K562 (cell line): ENCODE measurements around the gene SLA2. TPM values are rescaled to one million over a fixed set of nuclear protein-coding genes. Genes with fewer than 3 reads are reported as not detected.
A peak's percentile ranks its signal among the peaks of the same experiment; 100 is the strongest.

Experiments
- CAMTA2 ChIP-seq: fragments of 250-450 bp; sonication (Bioruptor Pico); conservative IDR thresholded peaks from 2 replicates; pipeline ENCODE4 v1.5.1; 2022
- ELF2 ChIP-seq: fragments of 250-450 bp; sonication (Bioruptor Pico); IDR thresholded peaks from 2 replicates; pipeline ENCODE4 v1.5.0; 2021; ENCODE audit warnings: mild to moderate bottlenecking
- FOXK1 ChIP-seq: sonication (generic); formaldehyde crosslinking; IDR thresholded peaks from 2 replicates; pipeline ENCODE4 v1.8.0; 2022; ENCODE audit warnings: missing genetic modification reagents, mild to moderate bottlenecking, borderline replicate concordance
- GTF2F1 ChIP-seq: IDR thresholded peaks from 2 replicates; pipeline ENCODE4 v1.6.1; 2011; ENCODE audit warnings: low read depth, low read length, improper control_type of control experiment
- HDAC3 ChIP-seq: fragments of 450-650 bp; IDR thresholded peaks from 2 replicates; pipeline ENCODE4 v1.6.1; 2018; ENCODE audit warnings: borderline replicate concordance, mild to moderate bottlenecking, moderate library complexity; ENCODE audit not compliant: partially characterized antibody
- L3MBTL2 ChIP-seq: fragments of 450-650 bp; IDR thresholded peaks from 2 replicates; pipeline ENCODE4 v1.6.1; 2016; ENCODE audit warnings: mild to moderate bottlenecking, moderate library complexity
- MITF ChIP-seq: IDR thresholded peaks from 2 replicates; pipeline ENCODE4 v1.6.1; 2014; ENCODE audit warnings: antibody characterized with exemption
- MYC ChIP-seq, 2 experiments: fragments of 250-450 bp in 1 of 2; sonication (Bioruptor Pico) in 1 of 2; IDR thresholded peaks; 2 replicates each; pipeline versions ENCODE4 v1.5.1 to v1.6.1; 2012 to 2021; ENCODE audit warnings: low read depth in 2 of 2, borderline replicate concordance in 1 of 2, improper control_type of control experiment in 1 of 2, low read length in 1 of 2, mild to moderate bottlenecking in 1 of 2, moderate library complexity in 1 of 2
- NCOA2 ChIP-seq, 2 experiments: fragments of 450-650 bp; IDR thresholded peaks; 2 replicates each; pipeline ENCODE4 v1.6.1; 2018; ENCODE audit warnings: mild to moderate bottlenecking in 2 of 2, moderate library complexity in 1 of 2; ENCODE audit not compliant: partially characterized antibody in 2 of 2
- NCOA6 ChIP-seq: fragments of 450-650 bp; IDR thresholded peaks from 2 replicates; pipeline ENCODE4 v1.6.1; 2017; ENCODE audit warnings: mild to moderate bottlenecking
- NR3C1 ChIP-seq: sonication (generic); formaldehyde crosslinking; IDR thresholded peaks from 2 replicates; pipeline ENCODE4 v1.8.1; 2022; ENCODE audit warnings: missing genetic modification reagents
- NUFIP1 ChIP-seq: fragments of 450-650 bp; IDR thresholded peaks from 2 replicates; pipeline ENCODE4 v1.6.1; 2018; ENCODE audit not compliant: partially characterized antibody
- OTX1 ChIP-seq: fragments of 450-650 bp; formaldehyde crosslinking; IDR thresholded peaks from 2 replicates; pipeline ENCODE4 v1.4.0; 2022; ENCODE audit warnings: mild to moderate bottlenecking
- PHF21A ChIP-seq: fragments of 450-650 bp; IDR thresholded peaks from 2 replicates; pipeline ENCODE4 v1.6.1; 2017; ENCODE audit warnings: low read depth, borderline replicate concordance
- SMARCB1 ChIP-seq: IDR thresholded peaks from 2 replicates; pipeline ENCODE4 v1.6.1; 2011; ENCODE audit warnings: improper control_type of control experiment, low read depth; ENCODE audit not compliant: insufficient read length
- SOX6 ChIP-seq: fragments of 450-650 bp; IDR thresholded peaks from 2 replicates; pipeline ENCODE4 v1.6.1; 2014; ENCODE audit warnings: mild to moderate bottlenecking
- TEAD4 ChIP-seq, 2 experiments: sonication (generic) in 1 of 2; formaldehyde crosslinking in 1 of 2; IDR thresholded peaks; 2 replicates each; pipeline versions ENCODE4 v1.6.1 to v1.8.0; 2012 to 2022; ENCODE audit warnings: borderline replicate concordance in 1 of 2, inconsistent platforms in 1 of 2, low read length in 1 of 2, mild to moderate bottlenecking in 1 of 2, missing genetic modification reagents in 1 of 2
- ZKSCAN3 ChIP-seq: fragments of 250-450 bp; sonication (Bioruptor Pico); IDR thresholded peaks from 2 replicates; pipeline ENCODE4 v1.4.0; 2020
- ZNF174 ChIP-seq: fragments of 250-450 bp; sonication (Bioruptor Pico); IDR thresholded peaks from 2 replicates; pipeline ENCODE4 v1.4.0; 2020; ENCODE audit warnings: mild to moderate bottlenecking
- ZNF354B ChIP-seq: fragments of 250-450 bp; sonication (Bioruptor Pico); IDR thresholded peaks from 2 replicates; pipeline ENCODE4 v1.4.0; 2020
- ZNF668 ChIP-seq: fragments of 250-450 bp; sonication (Bioruptor Pico); IDR thresholded peaks from 2 replicates; pipeline ENCODE4 v1.8.0; 2022; ENCODE audit warnings: mild to moderate bottlenecking, inconsistent platforms
- polyA plus RNA-seq, 8 experiments: library from polyadenylated mRNA; depleted of rRNA in 4 of 8; stranded (reverse) in 5 of 8; unstranded in 3 of 8; fragments of >200 nt; fragmentation: Nextera tagmentation in 2 of 8; fragmentation: Illumina TruSeq in 1 of 8; extraction: Ambion mirVana in 2 of 8; extraction: Trizol in 1 of 8; gene quantifications; 2 replicates each; pipeline versions ENCODE4 v1.2.1 to v1.2.3, GENCODE V29; 2011 to 2014; ENCODE audit warnings: inconsistent platforms in 1 of 8, missing spikeins in 1 of 8
- total RNA-seq, 7 experiments: library from RNA; depleted of rRNA in 6 of 7; stranded (reverse); fragments of >200 nt in 6 of 7; fragmentation: Illumina TruSeq in 2 of 7; extraction: Trizol in 2 of 7; gene quantifications; 2 replicates each; pipeline versions ENCODE4 v1.2.1 to v1.2.3, GENCODE V29; 2011 to 2021; ENCODE audit warnings: low replicate concordance in 1 of 7
- TF ChIP-seq, protein P1 (sequence below), 2 experiments: fragments of 450-650 bp in 1 of 2; sonication (generic) in 1 of 2; formaldehyde crosslinking; conservative IDR thresholded peaks; 2 replicates each; pipeline versions ENCODE4 v1.4.0 to v1.8.1; 2020 to 2022; ENCODE audit warnings: mild to moderate bottlenecking in 1 of 2, missing genetic modification reagents in 1 of 2
- TF ChIP-seq, protein P2 (sequence below), 2 experiments: IDR thresholded peaks; 2 replicates each; pipeline ENCODE4 v1.6.1; 2011; ENCODE audit warnings: borderline replicate concordance in 1 of 2, control low read depth in 1 of 2, low read depth in 1 of 2, low read length in 1 of 2, mild to moderate bottlenecking in 1 of 2, mixed read lengths in 1 of 2, moderate library complexity in 1 of 2; ENCODE audit not compliant: insufficient read depth in 1 of 2, insufficient read length in 1 of 2, poor library complexity in 1 of 2, severe bottlenecking in 1 of 2; ENCODE audit errors: extremely low read depth in 1 of 2
- TF ChIP-seq, protein P3 (sequence below): sonication (generic); formaldehyde crosslinking; IDR thresholded peaks from 2 replicates; pipeline ENCODE4 v1.9.0; 2022; ENCODE audit warnings: mild to moderate bottlenecking, missing genetic modification reagents
- TF ChIP-seq, protein P4 (sequence below): fragments of 450-650 bp; formaldehyde crosslinking; IDR thresholded peaks from 2 replicates; pipeline ENCODE4 v1.4.0; 2022; ENCODE audit warnings: missing genetic modification characterization

Gene SLA2
- total and polyA plus RNA-seq, 9 of the 15 experiments (the other 6 are each of a cell fraction or from before 2014, with no cell fraction given) = 0.07 TPM; not detected in 7

DNA sequence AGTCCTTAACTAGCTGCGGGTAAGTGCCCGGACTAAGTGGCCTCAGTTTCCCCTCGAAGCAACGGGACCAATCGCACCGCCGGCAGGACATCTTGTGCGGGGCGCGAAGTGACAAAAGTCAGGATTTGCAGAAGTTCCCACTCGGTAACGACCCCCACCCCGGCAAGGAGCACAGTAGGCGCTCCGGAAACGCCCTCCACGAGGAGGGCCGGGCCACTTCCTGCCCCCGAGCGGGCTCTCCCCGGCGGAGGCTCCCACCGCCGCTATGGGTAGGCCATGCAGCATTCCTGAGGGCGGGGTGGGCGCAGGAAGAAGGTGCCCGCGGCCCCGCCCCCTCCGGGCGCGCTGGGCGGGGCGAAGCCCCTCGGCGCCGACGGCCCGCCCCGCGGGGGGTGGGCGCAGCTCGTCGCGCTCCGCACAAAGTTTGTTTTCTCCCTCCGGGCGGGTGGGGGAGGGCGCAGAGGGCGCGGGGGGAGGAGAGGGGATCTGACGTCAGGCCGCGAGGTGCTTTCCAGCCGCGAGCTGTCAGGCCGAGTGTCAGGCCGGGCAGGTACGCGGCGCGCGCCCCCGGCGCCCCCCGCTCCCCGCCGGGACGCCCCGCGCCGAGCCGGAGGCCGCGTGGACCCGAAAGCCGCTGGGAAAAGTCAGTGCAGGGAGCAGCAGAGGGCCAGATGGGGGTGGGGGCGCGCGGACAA is 72.7 kb downstream of the SLA2 start, which contains the start of gene TGIF2 (continued):
- TF ChIP-seq MITF = no peak
- no peak for TF ChIP-seq NR3C1 (CRISPR knock-in tag)
- TF ChIP-seq, protein P1, sequence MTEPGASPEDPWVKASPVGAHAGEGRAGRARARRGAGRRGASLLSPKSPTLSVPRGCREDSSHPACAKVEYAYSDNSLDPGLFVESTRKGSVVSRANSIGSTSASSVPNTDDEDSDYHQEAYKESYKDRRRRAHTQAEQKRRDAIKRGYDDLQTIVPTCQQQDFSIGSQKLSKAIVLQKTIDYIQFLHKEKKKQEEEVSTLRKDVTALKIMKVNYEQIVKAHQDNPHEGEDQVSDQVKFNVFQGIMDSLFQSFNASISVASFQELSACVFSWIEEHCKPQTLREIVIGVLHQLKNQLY (CRISPR knock-in tag; conservative IDR thresholded peaks at IDR 0.05) = no peak
- peak; percentile 84 for TF ChIP-seq TEAD4 (IDR thresholded peaks at IDR 0.05; ENCODE audit: low read length)
- peak; percentile 83; the same call in 1 of the 2 replicates for TF ChIP-seq TEAD4 (CRISPR knock-in tag; IDR thresholded peaks at IDR 0.05; ENCODE audit: borderline replicate concordance)
- no peak for TF ChIP-seq PHF21A
- no peak for TF ChIP-seq ZNF354B (CRISPR knock-in tag)
- TF ChIP-seq ELF2 = no peak
- no peak for TF ChIP-seq OTX1 (CRISPR knock-in tag)
- TF ChIP-seq L3MBTL2 = peak; percentile 70
- no peak for TF ChIP-seq ZKSCAN3 (CRISPR knock-in tag)
- TF ChIP-seq SMARCB1 = no peak
- no peak for TF ChIP-seq SOX6
- no peak for TF ChIP-seq MYC (IDR thresholded peaks at IDR 0.05; ENCODE audit: low read depth, low read length)
- no peak for TF ChIP-seq MYC (CRISPR knock-in tag; IDR thresholded peaks at IDR 0.05; ENCODE audit: borderline replicate concordance, low read depth)
- TF ChIP-seq, protein P2, sequence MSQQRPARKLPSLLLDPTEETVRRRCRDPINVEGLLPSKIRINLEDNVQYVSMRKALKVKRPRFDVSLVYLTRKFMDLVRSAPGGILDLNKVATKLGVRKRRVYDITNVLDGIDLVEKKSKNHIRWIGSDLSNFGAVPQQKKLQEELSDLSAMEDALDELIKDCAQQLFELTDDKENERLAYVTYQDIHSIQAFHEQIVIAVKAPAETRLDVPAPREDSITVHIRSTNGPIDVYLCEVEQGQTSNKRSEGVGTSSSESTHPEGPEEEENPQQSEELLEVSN (IDR thresholded peaks at IDR 0.05; ENCODE audit: borderline replicate concordance in 1 of 2, extremely low read depth in 1 of 2, insufficient read depth in 1 of 2, insufficient read length in 1 of 2, low read depth in 1 of 2, low read length in 1 of 2, poor library complexity in 1 of 2, severe bottlenecking in 1 of 2) = peak in 1 of 2 experiments; percentile 57
- TF ChIP-seq GTF2F1 = no peak
- TF ChIP-seq NUFIP1 = no peak
- no peak for TF ChIP-seq NCOA2 (IDR thresholded peaks at IDR 0.05; ENCODE audit: partially characterized antibody in 2 of 2)
- no peak for TF ChIP-seq CAMTA2 (CRISPR knock-in tag)
- TF ChIP-seq ZNF174 = no peak
- TF ChIP-seq NCOA6 = no peak
- no peak for TF ChIP-seq FOXK1
- no peak for TF ChIP-seq ZNF668 (CRISPR knock-in tag)
- TF ChIP-seq, protein P3, sequence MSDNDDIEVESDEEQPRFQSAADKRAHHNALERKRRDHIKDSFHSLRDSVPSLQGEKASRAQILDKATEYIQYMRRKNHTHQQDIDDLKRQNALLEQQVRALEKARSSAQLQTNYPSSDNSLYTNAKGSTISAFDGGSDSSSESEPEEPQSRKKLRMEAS = peak; percentile 67
- TF ChIP-seq, protein P4, sequence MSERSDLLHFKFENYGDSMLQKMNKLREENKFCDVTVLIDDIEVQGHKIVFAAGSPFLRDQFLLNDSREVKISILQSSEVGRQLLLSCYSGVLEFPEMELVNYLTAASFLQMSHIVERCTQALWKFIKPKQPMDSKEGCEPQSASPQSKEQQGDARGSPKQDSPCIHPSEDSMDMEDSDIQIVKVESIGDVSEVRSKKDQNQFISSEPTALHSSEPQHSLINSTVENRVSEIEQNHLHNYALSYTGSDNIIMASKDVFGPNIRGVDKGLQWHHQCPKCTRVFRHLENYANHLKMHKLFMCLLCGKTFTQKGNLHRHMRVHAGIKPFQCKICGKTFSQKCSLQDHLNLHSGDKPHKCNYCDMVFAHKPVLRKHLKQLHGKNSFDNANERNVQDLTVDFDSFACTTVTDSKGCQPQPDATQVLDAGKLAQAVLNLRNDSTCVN (CRISPR knock-in tag) = no peak
- TF ChIP-seq HDAC3 = no peak
